GM19397 (cell line): ENCODE measurements around the gene XKR3.
"Not testable (repeated sequence)": the region's sequence is repeated elsewhere in the genome, so short reads cannot be mapped to it uniquely, and the experiment has no call there.

ENCODE experiments used
- ATAC-seq: cut with Tn5 transposase; IDR thresholded peaks from one replicate; pipeline ENCODE4 v1.9.1; 2021; ENCODE audit warnings: mild to moderate bottlenecking, moderate library complexity; ENCODE audit not compliant: unreplicated experiment

The XKR3 gene

DNA sequence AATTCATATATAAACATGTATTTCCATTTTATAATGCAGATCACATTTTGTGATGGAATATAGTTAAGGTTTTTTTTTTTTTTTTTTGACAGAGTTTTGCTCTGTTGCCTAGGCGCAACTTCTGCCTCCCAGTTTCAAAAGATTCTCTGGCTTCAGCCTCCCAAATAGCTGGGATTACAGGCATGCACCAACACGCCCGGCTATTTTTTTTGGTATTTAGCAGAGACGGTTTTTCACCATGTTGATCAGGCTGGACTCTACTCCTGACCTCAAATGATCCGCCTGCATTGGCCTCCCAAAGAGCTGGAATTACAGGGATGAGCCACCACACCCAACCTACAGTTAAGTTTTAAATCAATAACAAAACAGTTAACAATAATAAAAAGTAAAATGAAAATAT, 18.8 kb downstream of the XKR3 start:
- no peak for ATAC-seq

DNA sequence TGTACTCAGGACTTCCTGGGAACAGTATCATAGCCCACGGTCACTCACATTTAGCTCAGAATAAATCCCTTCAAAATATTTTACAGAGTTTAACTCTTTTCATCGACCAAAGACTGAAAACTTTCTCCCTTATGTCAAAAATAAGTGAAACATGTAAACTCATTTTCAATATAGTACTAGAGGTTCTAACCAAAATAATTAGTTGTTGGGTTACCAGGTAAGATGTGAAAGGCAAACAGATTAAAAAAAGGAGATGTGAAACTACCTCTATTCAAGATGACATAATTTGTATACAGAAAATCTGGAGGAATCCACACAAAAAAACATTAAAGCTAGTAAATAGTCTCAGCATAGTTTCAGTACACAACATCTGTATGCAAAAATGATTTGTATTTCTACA, 20.3 kb downstream of the XKR3 start:
- ATAC-seq = no peak

DNA sequence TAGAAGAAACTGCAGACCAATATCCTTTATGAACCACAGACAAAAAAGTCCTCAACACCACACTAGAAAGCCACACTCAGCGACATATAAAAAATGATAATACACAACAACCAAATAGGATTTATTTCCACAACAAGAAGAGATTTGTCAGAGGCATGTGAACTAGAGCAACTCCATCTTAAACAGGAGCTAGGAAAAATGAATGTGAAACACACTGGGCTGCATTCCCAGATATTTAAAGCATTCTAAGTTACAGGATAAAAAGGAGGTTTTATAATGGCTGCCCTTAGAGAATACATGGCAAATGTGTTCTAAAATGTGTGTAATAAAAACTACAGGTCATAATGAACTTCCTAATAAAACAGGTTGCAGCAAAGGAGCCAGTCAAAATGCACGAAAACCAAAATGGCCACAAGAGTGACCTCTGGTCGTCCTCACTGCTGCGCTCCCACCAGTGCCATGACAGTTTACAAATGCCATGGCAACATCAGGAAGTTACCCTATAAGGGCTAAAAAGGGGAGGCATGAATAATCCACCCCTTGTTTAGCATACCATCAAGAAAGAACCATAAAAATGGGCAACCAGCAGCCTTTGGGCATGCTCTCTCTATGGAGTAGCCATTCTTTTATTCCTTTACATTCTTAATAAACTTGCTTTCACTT, 21.8 kb downstream of the XKR3 start:
- ATAC-seq = no peak

DNA sequence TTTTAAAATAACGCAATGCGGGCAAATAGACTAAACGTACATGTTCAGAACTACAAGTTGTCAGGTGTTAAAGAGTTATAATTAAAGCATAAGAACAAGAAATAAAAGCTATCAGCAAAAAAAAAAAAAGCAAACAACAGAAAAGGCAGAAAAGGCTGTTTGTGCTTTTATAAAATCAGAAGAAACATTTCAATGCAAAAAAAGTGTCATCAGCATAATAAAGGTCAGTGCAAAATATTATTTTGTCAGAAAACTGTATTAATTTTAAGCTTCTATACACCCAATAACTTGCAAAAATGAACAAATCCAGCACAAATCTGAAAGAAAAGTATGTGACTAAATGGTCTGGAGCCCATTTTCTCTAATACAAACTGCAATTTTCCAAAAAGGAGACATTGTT, 23.6 kb downstream of the XKR3 start:
- no peak for ATAC-seq

DNA sequence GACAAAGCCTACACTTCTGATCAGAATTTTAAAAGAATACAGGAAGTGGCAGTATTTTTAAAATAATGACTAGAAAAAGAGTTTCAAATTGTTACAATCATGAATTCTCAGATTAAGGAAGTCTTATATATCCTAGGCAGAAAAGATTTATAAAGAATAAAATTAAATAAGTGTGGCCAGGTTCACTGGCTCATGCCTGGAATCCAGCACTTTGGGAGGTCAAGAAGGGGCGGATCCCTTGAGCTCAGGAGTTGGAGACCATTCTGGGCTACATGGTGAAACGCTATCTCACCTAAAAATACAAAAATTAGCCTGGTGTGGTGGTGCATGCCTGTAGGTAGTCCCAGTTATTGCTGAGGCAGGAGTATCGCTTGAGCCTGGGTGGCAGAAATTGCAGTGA, 24.1 kb downstream of the XKR3 start:
- ATAC-seq = no peak

DNA sequence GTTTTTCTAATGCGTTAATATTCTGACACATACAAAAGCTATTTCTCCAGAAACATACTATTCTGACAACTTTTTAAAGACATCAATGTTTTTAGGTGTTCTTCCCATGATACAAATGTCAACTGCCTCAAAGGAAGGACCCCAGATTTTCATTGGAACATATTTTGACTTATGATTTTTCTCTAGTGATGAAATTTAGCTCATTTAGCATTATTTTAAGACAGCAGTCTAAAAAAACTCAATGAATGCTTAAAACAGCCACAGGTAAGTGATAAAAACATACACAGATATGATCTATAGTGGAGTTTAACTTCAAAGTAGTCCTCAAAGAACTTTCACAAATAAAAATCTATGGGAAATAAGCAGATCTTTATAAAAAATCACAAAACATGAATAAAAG, 24.9 kb downstream of the XKR3 start:
- ATAC-seq = no peak

DNA sequence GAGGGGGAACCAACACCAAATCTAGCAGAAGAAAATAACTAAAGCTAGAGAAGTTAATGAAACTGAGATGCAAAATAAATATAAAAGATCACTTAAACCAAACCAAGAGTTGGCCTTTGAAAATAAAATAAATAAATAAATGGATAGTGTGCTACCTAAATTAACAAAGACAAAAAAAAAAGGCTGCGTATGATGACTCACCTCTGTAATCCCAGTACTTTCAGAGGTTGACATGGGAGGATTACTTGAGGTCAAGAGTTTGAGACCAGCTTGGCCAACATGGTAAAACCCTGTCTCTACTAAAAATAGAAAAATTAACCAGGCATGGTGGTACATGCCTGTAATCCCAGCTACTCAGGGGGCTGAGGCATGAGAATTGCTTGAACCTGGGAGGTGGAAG, 29.7 kb downstream of the XKR3 start:
- ATAC-seq = not testable (repeated sequence)

DNA sequence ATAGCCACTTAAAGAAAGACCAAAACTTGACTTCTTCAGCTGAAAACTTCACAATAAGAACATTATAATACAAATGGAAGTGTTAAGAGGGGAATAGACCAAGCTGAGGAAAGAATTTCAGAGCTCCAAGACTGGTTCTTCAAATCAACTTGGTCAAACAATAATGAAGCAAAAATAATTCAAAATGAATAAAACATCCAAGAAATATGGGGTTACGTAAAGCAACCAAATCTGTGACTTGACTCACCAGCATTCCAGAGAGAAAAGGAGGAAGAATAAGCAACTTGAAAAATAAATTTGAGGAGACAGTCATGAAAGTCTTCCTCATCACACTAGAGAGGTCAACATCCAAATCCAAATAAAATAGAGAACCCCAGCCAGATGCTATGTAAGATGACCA, 31.4 kb downstream of the XKR3 start:
- no peak for ATAC-seq

DNA sequence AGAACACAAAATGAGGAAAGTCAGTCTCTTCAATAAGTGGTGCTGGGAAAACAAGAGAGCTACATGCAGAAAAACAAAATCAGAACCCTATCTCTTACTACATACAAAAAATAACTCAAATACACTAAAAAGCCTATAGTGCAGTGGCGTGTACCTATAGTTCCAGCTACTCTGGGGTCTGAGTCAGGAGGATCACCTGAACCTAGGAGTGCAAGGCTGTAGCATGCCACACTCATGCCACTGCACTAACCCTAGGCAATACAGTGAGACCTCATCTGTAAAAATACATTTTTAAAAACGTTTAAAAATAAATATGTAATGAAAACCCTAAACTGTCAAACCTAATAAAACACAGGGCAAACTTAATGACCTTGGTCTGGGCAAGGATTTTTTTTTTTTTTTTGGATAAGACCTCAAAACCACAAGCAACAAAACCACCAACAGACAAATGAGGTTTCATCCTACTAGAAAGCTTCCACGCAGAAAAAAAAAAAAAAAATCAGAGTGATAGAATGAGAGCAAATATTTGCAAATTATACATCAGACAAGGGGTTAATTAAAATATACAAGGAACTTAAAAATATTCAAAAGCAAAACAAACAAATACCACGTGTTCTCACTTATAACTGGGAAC, 35.2 kb downstream of the XKR3 start:
- no peak for ATAC-seq

DNA sequence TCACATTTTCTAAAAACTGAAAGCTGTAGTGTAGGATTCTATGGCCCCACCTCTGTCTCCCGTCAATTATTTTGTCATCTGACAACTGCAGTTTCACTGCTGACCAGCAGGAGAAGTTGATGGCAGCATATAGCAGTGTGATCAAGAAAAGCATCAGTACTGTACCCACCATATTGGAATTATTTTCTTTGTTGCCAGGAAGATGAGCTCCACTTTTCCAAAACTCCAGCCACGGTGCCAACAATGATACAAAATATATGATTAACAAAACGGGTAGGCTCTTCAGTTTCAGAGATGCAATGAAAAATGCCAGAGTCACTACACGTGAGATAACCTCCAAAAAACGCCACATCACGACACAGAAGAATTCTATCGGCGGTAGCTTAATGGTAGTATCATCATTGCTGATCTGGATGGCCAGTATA, 41.3 kb downstream of the XKR3 start:
- no peak for ATAC-seq

DNA sequence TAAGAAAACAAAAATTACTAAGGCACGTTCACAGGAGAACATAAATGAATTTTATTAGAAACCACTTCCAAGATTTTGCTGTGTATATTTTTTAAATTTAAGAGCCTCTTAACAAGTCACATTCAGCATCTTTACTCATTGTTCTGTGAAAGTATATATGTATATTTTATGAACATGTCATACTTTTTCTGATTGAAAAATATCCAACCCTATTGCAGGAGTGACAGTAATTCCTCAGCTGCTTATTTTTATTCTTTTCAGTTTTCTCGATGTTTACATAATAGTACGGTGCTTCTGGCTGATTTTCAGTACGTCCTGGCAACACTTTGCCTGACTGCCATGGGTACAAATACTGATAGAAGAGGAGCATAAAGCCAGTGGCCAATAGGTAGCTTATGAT, 41.8 kb downstream of the XKR3 start:
- no peak for ATAC-seq

DNA sequence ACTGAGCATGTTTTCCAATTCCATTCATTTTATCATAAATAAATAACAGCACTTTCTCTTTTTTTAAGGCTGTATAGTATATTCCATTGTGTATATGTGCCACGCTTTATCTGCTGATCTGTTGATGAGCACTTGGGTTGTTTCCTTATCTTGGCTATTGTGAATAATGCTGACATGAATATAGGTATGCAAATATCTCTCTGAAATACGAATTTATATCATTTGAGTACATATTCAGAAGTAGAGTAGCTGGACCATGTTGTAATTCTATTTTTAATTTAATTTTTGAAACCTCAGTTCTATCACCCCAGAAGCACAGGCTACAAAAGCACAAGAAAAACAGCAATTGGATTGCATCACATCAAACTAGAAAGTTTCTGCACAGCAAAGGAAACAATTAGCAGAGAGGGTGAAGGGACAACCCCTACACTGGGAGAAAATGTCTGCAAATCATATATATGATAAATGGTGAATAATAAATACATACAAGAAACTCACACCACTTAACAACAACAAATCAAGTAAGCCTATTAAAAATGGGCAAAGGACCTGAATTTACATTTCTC, 43.4 kb downstream of the XKR3 start:
- ATAC-seq = no peak

DNA sequence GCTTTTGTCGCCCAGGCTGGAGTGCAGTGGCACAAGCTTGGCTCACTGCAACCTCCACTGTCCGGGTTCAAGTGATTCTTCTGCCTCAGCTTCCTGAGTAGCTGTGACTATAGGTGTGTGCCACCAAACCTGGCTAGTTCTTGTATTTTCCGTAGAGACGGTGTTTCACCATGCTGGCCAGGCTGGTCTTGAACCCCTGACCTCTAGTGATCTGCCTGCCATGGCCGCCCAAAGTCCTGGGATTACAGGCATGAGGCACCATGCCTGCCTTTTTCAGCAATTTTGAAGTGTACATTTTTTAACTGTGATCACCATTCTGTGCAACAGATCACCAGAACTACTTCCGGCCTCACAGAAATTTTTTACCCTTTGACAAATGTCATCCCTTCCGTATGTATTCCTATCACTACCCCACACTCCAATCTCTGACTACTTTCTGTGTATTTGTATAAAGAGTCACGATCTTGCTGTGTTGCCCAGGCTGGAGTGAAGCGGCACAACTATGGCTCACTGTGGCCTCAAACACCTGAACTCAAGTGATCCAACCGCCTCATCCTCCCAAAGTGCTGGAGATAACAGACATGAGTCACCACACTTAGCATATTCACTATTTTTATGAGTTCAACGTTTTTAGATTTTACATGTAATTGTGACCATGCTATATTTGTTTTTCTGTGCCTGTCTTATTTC, 44.0 kb downstream of the XKR3 start:
- no peak for ATAC-seq

DNA sequence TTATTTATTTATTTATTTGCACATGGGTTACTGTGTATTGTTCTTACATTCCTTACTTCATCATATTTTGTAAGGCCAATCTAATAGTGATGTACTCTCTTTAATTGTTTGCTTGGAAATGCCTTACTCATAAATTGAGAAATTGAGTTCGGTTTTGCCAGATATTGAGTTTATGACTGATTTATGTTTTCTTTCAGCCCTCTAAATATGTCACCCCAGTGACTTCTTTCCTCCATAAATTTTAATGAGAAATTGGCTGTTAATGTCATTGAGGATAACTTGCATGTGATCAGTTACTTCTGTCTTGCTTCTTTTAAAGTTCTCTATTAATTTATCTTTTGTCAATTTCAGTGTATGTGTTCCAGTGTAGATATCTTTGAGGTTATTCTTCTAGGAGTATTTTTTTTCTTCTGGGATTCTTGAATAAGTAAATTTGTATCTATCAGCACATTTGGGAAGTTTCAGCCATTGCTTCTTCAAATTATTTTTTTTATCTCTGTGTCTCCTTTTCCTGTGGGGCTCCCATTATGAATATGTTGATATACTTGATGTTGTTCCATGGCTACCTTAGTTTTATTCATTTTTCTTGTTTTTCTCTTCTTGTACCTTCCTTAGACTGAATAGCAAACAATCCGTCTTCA, 47.8 kb downstream of the XKR3 start:
- ATAC-seq = no peak

DNA sequence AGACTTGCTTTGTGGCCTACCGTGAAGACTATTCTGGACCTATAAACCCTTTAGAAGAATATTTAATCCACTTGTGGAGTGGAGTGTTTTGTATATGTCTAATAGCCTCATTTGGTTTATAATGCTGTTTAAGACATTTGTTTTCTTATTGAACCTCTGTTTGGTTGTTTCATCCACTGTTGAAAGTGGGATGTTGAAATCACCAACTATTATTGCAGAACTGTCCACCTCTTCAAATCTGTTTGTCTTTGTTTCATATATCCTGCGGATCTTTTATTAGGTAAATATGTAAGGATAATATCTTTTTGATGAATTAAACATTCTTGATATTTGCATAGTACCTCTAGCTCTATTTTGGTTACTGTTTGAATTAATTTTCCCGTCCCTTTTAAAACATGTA, 49.1 kb downstream of the XKR3 start:
- ATAC-seq = no peak

DNA sequence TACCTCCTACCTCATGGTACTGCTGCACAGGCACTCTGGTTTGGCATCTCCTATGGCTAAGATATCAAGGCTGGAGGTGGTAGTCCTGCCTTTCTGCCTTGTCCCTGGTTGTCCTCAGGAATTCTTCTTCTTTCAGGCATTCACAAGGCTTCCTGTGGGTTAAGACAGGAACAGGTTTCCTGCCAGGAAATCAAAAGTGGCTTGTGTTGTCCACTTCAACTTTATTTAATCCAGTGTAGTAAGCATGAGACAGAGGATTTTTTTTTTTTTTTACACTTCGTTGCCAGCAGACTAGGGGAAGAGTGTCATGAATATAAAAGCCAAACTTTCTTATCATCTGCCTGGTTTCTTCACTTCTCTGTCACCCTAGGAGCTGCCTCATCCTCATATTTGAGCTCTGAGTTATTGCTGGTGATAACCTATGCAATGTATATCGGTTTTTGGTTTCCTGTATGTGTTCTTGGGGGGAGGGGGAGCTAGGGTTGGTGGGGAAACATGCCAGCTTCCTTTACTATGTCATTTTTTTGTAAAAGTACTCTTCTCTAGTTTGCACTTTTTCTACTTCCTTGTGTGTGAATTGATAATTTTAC, 50.2 kb downstream of the XKR3 start:
- ATAC-seq = no peak

DNA sequence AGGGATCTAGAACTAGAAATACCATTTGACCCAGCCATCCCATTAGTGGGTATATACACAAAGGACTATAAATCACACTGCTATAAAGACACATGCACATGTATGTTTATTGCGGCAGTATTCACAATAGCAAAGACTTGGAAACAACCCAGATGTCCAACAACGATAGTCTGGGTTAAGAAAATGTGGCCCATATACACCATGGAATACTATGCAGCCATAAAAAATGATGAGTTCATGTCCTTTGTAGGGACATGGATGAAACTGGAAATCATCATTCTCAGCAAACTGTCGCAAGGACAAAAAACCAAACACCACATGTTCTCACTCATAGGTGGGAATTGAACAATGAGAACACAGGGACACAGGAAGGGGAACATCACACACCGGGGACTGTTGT, 53.6 kb downstream of the XKR3 start:
- ATAC-seq = not testable (repeated sequence)

DNA sequence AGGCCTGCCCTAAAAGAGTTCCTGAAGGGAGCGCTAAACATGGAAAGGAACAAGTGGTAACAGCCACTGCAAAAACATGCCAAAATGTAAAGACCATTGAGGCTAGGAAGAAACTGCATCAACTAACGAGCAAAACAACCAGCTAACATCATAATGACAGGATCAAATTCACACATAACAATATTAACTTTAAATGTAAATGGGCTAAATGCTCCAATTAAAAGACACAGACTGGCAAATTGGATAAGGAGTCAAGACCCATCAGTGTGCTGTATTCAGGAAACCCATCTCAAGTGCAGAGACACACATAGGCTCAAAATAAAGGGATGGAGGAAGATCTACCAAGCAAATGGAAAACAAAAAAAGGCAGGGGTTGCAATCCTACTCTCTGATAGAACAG, 57.3 kb downstream of the XKR3 start:
- ATAC-seq = not testable (repeated sequence)

DNA sequence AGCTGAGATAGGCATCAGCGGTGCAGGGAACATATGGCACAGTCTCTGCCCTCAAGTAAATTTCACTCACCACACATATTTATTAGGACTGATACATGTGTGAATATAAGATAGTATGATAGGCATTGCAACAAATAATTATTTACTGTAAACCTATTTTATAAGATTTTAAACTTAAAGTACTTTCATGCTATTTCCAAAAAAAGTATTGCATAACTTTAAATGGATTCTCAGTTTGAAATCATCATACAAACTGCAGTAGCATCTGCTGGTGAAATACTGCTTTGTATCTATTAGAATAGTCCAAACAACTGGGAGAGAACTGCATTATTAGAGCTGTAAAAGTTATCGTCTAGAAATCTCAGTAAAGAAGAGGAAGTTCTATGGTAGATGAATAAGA, 63.0 kb downstream of the XKR3 start:
- ATAC-seq = not testable (repeated sequence)

DNA sequence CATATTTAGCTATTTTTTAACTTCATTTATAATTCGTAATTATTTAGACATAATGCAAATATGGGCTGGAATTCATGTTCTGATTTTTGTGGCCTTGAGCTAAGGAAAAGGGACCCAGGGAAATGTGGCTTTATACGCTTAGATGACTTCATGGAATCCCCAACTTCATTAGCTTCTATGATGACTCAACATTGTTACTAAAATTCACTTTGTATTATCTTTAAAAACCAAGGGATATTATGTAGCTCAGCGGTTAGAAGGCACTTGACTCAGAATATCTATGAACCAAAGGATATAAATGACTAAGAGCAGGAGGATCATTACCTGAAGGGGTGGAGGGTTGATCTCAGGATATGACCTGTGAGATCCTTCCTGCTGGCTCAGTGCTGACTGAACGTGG, 64.8 kb downstream of the XKR3 start:
- not testable (repeated sequence) for ATAC-seq

DNA sequence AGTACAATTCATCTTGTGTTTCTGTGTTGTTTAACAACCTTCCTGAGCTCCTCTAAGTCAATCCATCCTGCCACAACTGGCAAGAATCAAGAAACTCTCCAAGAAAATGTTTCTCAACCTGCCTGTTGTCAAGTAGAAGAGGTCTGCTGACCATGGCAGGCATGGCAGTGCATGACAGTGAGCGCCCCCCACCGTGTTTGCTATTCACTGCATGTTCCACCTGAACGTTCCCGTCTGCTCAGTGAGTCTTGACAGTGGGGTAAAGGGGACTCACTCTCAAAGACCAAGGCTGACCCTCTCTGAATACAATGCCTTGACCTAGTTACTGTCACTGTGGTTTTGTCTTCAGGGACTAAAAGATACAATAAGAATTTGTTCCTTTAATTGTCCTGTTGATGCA, 75.9 kb downstream of the XKR3 start:
- not testable (repeated sequence) for ATAC-seq
